HG03039 (cell line): Measurements from ENCODE around the gene IRX2.

ENCODE experiments used
- ATAC-seq: cut with Tn5 transposase; IDR thresholded peaks from one replicate; pipeline ENCODE4 v1.9.1; 2021; ENCODE audit warnings: mild to moderate bottlenecking, moderate library complexity; ENCODE audit not compliant: unreplicated experiment

IRX2 gene

DNA sequence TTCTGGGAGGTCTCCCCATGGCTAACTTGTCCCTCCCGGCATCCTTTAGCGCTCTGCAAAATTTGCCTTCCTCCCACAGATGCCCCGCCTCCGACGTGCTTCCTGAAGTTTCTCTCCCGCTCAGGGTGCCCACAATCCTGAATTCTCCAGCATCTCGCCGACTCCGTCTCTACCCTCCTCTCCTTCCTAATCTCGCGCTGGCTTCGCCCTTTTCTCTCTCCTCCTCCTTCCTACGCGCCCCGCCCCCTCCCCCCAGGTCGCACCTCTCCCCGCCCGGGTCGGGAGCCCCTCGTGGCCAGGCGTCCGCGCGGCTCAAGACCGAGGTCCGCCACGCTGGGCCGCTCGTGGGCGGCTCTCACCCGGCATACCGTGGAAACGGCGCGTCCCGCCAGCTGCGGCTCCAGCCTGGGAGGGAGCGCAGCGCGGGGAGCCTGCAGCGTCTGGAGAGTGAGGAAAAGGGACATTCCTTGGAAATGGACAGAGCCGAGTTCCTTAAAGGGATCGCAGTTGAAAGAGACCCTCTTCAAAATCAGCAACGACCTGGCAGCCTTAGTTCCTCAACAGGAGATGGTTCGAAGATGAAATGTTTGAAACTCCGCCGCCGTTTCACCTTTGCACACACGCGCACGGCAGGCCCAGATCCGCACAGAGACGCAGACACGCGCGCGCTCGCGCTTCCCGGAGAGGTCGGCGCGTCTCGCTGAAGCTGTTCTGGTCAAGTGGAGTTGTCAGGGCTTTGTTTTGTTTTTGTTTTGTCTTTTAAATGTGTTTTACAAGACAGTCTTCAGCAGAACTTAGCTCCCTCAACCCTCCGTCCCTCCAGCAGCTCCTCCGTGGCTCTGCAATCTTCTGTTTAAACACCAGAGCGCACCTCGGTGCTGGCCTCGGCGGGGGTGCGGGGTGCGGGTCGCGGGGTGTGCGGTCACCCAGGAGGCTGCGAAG is 5.0 kb upstream of the IRX2 start:
- ATAC-seq: no peak

DNA sequence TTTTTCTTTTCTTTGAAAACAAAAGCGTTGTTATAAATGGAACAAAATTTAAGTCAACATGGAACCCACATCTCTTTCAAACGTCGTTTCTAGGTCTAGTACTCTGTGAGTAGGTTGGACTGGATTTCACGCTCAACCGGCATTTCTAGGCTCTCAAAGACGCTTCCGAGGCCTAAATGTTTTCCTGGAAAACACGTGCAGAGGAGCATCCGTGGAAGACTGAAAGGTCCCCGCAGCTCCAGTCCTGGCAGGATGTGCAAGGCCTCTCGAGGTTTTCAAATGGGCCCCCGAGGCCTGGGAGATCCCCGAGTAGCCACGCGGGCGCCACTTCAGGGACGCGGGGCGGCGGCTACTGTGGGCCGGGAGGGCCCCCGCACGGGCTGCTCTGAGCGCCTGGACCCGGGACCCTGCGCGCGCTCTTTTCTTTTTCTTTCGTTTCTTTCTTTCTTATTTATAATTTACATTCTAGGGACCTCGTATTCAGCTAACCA is 4.2 kb upstream of the IRX2 start:
- no peak for ATAC-seq

DNA sequence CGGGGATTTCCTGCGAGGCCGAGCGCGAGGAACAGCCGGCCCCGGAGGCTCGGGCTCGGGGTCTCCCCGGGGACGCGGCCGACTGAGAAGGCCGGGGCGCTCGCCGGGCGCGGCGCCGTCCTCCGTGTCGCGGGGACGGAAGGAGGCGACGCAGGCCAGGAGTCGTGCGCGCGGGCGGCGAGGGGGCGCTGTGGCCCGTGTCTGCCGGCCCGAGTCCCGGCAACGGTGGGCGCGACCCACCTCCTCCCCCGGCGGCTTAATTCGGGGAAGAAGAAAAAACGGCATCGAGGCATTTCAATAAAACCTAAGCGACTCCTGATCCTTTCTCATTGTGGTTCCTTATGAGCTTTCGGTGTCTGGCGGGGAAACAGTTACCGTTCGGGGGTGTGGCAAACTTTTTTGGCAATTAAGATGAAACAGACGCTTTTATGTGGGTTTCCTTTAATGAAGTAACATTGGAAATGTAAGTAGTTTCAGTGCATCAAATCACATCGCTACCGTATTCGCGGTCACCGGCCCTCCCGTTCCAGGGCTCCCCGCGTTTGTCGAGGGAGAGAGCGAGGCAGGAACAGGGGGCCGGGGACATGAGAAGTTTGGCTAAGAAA is 3.7 kb upstream of the IRX2 start:
- ATAC-seq: no peak

DNA sequence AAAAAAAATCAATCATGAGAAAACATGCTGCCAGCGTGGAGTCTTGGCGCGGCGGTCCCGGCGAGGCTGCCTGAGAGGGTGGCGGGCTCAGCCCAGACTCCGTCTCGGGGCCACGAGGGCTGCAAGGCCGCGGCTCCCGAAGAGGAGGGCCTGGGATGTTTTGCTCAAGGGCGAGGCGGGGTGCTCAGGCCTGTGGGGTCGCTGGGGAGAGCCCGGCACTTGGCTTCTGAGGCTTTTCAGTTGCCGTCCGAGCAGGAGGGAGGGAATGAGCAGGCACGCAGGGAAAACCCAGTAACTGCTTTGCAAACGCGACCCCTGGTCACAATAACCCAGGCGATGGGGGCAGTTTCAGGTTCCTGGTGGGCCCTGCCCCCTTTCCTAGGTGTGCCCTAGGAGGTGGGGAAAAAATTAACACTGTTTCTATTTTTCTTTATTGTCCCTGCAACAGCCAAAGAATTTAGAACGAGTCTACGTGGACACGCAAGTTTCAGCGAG is 3.2 kb upstream of the IRX2 start:
- no peak for ATAC-seq

DNA sequence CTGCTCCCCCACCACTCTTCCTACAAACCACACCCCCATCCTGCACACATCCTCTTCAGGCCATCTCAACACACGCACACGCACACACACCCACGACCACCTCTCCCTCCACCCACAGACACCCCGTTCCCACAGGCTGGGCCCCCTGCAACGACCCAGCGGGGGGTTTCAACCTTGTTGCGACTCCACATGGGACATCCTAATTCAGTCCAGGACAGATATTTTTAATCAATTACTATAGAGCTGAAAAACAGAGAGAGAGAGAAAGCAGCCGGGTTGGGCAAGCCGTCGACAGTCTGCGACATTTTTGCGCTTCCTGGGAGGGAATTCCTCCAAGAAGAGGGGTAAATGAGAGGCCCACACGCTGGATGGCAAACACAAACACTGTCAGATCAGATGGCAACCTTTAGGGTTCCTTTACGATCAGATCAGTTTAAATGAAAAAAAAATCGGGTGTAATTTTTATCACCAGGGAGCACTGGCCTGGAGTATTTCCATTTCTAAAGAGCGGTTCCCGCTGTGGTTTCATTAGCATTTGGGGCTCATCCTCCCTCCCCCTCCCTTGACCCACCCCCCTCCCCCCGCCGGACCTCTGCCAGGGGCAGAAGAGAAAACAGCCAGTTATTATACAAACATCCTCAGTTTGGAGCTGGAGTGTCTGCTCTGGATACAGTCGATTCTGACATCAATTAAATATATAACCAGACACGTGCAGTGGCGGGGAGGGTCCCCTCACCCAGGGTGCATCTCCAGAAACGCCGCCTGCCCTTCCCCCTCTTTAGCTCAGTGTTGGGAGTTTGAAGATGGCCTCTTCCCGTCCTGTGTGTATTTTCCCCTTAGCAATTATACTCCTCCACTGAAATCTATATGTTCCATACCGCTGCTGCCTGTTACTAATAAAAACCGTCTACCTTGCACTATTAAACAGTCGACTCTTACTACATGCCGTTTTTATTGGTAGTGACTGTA is 2.3 kb upstream of the IRX2 start:
- ATAC-seq: no peak

DNA sequence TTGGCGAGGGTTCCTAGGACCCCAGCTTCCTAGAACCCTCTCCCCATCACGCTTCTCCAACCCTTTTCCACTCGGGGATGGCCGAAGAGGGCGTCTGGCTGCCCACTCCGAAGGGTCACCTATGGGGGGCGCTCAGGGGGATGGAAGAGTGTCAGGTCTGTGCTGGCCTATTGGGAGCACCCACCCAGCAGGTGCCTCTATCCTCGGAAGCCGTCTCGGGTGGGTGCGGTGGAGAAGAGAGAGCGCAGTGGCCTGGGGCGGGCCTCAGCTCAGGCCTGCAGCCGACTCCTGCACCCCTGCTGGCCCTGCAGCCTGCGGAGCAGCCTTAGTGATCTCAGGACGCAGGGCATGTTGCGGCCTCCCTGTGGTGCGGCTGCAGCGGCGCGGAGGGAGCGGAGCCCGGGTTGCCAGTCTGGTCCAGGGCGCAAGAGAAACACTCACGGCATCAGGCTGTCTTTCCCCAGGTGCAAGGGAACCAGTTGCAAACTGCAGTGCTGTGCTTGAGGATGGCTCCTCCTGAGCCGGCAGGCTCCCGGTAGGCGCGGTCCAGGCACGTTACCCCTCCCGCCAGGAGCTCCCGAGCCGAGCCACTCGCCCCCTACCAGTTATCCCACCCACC is 1.5 kb upstream of the IRX2 start:
- no peak for ATAC-seq

DNA sequence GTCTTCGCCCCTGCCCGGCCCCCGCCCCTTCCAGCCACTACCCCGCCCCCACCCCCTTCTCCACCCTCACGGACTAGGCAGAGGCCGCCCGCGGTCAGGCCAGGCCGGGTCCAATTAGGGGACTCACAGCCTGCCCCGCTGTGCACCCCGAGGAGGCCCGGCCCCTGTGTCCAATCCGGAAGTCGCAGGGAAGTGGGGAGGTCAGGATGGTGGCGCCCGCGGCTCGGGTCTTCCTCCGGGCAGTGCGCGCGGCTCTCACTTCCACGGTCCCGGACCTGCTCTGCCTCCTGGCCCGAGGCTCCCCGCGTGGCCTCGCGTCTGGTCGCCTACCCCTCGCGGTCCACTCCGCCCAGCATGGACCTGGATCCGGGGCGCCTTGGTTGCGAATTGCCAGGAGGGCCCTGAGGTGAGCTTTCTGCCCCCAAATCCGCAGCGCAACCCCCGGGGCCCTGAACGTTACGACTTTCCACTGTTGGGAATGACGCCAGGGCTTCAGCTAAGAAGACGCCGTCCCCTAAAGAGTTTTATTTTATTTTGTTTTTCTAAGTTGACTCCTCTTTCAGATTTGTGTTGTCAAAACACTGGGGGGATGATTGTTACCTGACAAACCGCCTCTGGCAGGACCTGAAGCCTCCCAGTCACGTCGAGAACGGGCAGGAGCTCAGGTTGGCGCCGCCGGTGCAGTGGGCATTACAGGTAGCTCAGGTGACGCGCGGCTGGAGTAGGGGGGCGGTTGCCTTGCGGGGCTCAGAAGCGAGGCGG is 763 bp upstream of the IRX2 start:
- ATAC-seq: no peak

DNA sequence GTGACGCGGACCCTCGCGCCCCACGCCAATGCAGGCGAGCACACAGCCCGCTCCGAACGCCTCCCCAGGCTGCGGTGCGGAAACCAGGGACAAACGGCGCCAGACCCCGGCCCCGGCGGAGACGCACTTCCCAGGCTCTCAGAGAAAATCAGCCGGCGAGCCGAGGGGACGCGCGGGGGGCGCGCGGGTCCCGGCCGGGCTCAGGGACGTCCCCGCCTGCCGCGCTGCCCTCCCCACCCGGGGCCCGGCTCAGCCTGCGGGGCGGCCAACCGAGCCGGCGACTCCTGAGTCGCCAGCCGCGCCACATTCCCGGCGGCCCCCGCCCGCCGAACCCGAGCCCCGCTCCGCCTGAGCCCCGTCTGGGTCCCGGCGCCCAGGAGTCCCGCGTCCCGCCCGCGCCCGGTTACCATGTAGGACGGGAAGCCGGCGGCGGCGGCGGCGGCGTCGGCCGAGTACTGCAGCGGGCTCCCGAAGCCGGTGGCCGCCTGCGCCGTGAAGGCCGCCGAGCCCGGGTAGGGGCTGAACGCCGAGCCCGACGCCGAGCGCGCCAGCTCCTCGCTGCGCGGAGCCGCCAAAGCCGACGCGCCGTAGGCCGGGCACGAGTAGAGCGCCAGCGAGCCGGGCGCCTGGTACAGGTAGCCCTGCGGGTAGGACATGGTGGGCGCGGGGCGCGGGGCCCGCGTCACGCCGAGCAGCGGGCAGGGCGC is 566 bp downstream of the IRX2 start:
- ATAC-seq: no peak

DNA sequence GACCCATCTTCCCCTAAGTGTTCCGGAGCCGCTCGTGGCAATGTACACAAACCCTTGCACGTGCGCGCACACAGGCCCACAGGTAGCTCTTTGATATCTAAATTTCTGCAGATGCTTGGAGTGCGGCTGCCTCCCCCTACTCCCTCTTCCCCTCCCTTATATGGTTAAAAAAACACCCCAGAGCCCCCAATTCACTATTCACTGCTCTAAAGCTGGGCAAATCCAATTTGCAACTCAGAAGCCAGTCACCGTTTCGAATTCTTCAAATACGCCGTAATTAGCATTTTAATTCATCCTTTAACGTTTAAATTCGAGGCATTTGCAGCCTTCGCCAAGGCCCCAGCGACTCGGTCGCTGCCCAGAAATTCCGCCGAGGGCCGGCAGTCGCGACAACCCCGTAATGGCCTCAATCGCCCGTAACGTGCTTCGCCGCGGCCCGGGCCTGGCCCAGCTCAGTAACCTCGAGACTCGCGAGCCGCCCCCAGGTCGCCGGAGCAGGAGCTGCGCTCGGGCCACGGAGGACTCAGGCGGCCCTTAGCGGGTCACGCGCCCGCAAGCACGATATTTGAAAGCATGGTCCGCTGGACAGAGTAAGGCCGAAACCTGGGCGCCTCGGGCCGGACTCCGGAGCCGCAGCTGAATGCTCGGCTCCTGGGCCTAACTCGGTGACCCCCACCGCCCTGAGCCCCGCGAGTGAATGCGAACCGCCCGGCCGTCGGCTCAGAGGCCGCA is 1.3 kb downstream of the IRX2 start:
- no peak for ATAC-seq

DNA sequence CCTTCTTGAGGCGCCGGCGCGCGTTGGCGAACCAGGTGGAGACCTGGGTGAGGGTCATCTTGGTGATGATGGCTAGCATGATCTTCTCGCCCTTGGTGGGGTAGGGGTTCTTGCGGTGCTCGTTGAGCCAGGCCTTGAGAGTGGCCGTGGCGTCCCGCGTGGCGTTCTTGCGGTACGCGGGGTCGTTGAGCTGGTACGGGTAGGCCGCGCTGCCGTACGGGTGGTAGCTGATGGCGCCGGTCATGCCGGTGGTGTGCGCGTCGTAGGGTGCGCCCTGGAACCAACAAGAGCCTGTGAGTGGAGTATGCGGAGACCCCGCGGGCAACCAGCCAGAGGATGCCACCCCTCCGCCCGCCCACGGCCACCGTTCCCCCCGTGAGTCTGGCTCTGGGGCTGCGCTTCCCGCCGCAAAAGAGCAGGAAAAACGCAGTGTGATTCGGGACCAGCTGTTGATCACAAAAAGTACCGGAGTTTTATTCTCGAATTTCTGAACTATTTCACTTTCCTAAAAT is 1.9 kb downstream of the IRX2 start:
- ATAC-seq: no peak

DNA sequence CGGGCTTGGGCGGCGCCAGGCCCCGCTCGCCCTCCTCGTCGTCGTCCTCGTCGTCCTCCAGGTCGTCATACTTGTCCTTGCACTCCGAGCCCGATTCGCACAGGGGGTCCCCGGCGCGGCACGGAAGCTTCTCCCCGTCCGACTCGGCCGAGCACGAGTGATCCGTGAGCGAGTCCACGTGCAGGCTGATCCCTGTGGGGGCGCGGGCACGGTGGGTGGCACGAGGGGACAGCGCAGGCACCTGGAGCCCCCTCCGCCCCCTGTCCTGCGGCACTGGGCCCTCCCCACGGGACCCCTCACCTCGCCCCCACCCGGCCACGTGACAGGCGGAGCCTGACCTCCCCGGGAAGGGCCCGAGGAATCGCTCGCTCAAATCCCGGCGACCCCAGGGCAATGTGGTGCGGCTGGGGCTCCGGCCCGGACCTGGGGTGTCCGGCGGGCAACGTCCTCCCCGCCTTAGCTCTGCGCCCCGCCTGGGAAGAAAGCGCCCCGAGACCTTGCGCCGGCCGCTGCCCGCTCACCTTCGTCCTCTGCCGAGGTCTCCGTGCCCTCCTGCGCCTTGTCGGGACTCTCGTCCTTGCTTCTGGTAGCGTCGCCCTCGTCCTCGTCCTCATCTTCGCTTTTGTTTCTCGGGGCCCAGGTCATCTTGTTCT is 2.5 kb downstream of the IRX2 start:
- no peak for ATAC-seq

DNA sequence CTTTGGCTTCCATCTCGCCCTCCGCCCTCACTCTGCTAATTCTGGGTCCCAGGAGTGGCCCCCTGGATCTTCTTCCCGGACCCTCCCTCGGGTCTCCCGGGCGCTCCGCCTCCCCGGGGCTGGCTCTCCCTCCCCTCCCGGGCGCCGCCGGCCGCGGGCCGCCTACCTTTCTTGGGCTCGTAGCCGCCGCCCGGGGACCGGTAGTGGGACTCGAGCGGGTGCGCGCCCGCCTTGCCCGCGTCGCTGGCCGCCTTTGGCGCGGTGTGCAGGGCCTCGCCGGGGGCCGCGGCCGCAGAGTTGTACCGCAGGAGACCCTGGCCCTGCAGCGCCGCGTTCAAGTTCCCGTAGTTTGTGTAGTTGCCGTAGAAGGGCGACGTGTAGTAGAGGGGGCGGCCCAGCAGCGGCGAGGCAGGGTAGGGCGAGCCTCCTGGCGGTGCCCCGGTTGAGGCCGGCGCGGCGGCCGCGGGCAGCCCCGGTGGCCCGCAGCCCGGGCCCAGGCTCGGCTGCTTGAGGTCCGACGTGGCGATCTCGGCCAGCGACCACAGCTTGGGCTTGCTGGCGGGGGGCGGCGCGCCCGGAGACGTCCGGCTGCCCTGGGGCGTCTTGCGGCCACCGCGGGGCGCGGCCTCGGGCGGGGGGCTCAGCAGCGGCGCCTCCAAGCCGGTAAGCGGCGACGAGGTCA is 3.2 kb downstream of the IRX2 start:
- ATAC-seq: no peak

DNA sequence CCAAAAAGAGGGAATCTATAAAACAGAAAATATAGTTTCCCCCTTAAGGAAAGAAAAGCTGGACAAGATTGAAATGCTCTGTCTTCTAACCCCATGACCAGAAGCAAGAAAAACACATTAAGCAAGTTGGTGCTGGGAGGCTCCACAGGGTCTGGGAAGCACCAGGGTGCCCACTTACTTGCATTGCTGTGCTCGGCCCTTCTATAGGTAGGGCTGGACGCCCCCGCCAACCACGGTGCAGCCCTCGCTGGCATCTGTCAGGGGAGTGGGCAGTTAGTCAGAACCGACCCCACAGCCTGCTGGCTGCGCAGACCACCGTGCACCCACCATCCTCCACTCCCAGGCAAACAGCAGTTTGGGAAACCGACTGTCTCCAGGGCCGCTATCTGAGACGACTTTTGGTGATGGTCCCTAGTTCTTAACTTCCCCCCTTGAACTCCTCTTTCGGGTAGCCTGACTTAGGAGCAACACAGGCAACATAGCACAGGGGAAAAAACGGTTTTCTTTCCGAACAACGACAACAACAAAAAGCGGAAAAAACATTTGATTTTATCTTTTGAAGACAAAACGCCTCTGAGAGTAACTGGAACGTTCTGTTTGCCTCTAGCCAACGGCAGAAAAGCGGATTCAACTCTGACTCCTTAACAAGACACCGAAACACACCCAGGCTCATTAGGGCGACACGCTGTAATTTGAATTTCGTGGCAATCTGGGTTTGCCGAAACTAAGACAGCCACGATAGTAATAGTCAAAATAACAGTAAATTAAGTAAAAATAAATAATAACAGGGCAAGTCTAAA is 3.9 kb downstream of the IRX2 start:
- no peak for ATAC-seq

DNA sequence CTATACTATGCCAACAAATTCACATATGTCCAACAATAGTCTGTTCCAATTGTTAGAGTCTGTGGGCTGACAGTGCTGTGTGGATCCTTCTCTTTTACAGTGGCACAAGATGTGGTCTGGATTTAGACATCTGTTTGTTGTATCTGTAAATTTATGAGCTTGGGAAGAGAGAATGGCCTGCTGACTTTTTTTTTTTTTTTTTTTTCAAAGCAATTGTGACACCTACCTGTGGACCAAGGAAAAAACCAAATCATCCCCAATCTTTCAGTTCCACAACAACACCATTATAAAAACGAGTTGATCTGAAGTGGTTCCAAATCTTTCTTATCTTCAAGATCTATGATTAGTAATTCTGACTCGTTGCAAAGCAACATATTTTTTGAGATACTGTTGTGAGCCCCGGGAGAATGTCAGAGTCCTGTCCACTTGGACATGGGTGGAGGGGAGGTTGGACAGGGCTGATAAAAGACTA is 4.9 kb downstream of the IRX2 start:
- no peak for ATAC-seq

DNA sequence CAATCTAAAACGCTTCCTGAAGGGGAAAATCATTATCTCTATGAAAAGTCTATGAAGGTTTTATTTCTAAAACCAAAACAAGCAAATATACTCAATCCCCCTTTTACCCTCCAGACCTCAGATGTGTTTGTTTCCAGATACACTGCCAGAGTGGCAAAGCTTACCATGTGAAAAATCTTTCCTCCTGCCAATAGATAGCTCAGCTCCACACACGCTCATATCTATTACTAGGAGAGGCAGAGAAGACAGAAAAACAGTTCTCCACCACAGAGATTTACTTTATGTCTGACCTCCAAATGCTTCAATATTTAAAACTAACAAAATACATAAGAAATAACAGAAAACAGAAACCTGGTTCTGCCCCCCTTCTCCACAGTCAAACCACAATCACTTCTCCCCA is 7.0 kb downstream of the IRX2 start:
- ATAC-seq: no peak
